ENCODE measurements around the gene RRP15.
"Not testable (repeated sequence)": the region's sequence is repeated elsewhere in the genome, so short reads cannot be mapped to it uniquely, and the experiment has no call there.

Gene RRP15

GRCh38 chr1:218312509-218312908 lies 27.4 kb downstream of the RRP15 start:
- H3K36me3 ChIP-seq (replicated peaks; ENCODE audit: low read depth, low read length) = peaks cover 15% of the 10 kb centered on the region
- no peaks in the 10 kb centered on the region for H3K4me1 ChIP-seq (ENCODE audit: low read length)
- no peaks in the 10 kb centered on the region for H3K9me3 ChIP-seq (ENCODE audit: insufficient read depth, low read length)
- no peaks in the 10 kb centered on the region for H3K79me2 ChIP-seq (ENCODE audit: low read length)
- H3K27me3 ChIP-seq (ENCODE audit: low read depth, low read length) = no peaks in the 10 kb centered on the region
- no peak overlapping the region for H3K4me2 ChIP-seq (ENCODE audit: low read length)
- TF ChIP-seq CTCF (IDR thresholded peaks at IDR 0.05; ENCODE audit: low read depth, low read length) (no peak), EZH2phosphoT487 (IDR thresholded peaks at IDR 0.05; ENCODE audit: low read depth) (no peak)
- no peak overlapping the region for H3K27ac ChIP-seq (ENCODE audit: low read length)
- H3K9ac ChIP-seq (ENCODE audit: low read length) = no peak overlapping the region
- no peak overlapping the region for H2AFZ ChIP-seq (ENCODE audit: low read depth, low read length)
- H3K4me3 ChIP-seq (ENCODE audit: low read length) = no peak overlapping the region
- peaks cover 3% of the 10 kb centered on the region; the same call in 1 of the 2 replicates for H4K20me1 ChIP-seq (ENCODE audit: insufficient read depth, low read length)

GRCh38 chr1:218314316-218314715 lies 29.2 kb downstream of the RRP15 start:
- H3K36me3 ChIP-seq (replicated peaks; ENCODE audit: low read depth, low read length) = peaks cover 15% of the 10 kb centered on the region
- no peak overlapping the region for H3K27ac ChIP-seq (ENCODE audit: low read length)

GRCh38 chr1:218315638-218316037 lies 30.5 kb downstream of the RRP15 start:
- Histone ChIP-seq H3K79me2 (ENCODE audit: low read length) (no peaks in the 10 kb centered on the region), H3K4me2 (ENCODE audit: low read length) (no peak overlapping the region), H3K9ac (ENCODE audit: low read length) (no peak overlapping the region), H3K4me1 (ENCODE audit: low read length) (no peaks in the 10 kb centered on the region), H3K36me3 (replicated peaks; ENCODE audit: low read depth, low read length) (peaks cover 13% of the 10 kb centered on the region), H3K27ac (ENCODE audit: low read length) (no peak overlapping the region), H2AFZ (ENCODE audit: low read depth, low read length) (no peak overlapping the region), H4K20me1 (ENCODE audit: insufficient read depth, low read length) (peaks cover 3% of the 10 kb centered on the region; the same call in 1 of the 2 replicates), H3K27me3 (ENCODE audit: low read depth, low read length) (no peaks in the 10 kb centered on the region), H3K9me3 (ENCODE audit: insufficient read depth, low read length) (no peaks in the 10 kb centered on the region), H3K4me3 (ENCODE audit: low read length) (no peak overlapping the region)
- TF ChIP-seq EZH2phosphoT487 (IDR thresholded peaks at IDR 0.05; ENCODE audit: low read depth) = no peak

More at GRCh38 chr1:218314316-218314715, 29.2 kb downstream of the RRP15 start:
- TF ChIP-seq EZH2phosphoT487 (IDR thresholded peaks at IDR 0.05; ENCODE audit: low read depth) (no peak), CTCF (IDR thresholded peaks at IDR 0.05; ENCODE audit: low read depth, low read length) (no peak)
- Histone ChIP-seq H3K27me3 (ENCODE audit: low read depth, low read length) (no peaks in the 10 kb centered on the region), H3K4me2 (ENCODE audit: low read length) (no peak overlapping the region), H3K4me3 (ENCODE audit: low read length) (no peak overlapping the region), H3K79me2 (ENCODE audit: low read length) (no peaks in the 10 kb centered on the region), H3K9me3 (ENCODE audit: insufficient read depth, low read length) (no peaks in the 10 kb centered on the region), H4K20me1 (ENCODE audit: insufficient read depth, low read length) (peaks cover 3% of the 10 kb centered on the region; the same call in 1 of the 2 replicates), H2AFZ (ENCODE audit: low read depth, low read length) (no peak overlapping the region), H3K9ac (ENCODE audit: low read length) (no peak overlapping the region), H3K4me1 (ENCODE audit: low read length) (no peaks in the 10 kb centered on the region)

DNA sequence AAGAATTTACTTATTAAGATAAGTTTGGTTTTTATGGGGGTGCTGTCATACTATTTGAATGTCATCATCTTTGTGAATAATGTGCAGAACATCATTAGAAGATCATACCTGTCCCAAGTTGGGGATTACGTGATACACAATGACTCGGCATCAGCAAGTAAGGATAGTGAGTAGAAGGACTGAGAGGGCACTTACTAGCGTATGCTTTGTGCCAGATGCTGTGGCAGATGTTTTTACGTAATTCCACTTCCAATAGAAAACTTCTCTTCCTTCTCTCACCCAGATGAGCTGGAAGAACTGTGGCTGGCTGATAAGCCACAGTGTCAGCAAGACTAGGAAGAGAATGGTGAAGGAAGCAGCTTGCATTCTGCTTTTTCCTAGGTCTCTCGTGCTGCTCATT lies 32.0 kb downstream of the RRP15 start:
- Histone ChIP-seq H3K27ac (ENCODE audit: low read length) (no peak overlapping the region), H3K9me3 (ENCODE audit: insufficient read depth, low read length) (no peaks in the 10 kb centered on the region), H3K4me2 (ENCODE audit: low read length) (no peak overlapping the region), H3K4me1 (ENCODE audit: low read length) (no peaks in the 10 kb centered on the region), H4K20me1 (ENCODE audit: insufficient read depth, low read length) (peaks cover 3% of the 10 kb centered on the region; the same call in 1 of the 2 replicates), H3K9ac (ENCODE audit: low read length) (no peak overlapping the region), H3K4me3 (ENCODE audit: low read length) (no peak overlapping the region), H3K27me3 (ENCODE audit: low read depth, low read length) (no peaks in the 10 kb centered on the region), H3K36me3 (replicated peaks; ENCODE audit: low read depth, low read length) (peaks cover 2% of the 10 kb centered on the region), H2AFZ (ENCODE audit: low read depth, low read length) (no peak overlapping the region), H3K79me2 (ENCODE audit: low read length) (no peaks in the 10 kb centered on the region)
- TF ChIP-seq CTCF (IDR thresholded peaks at IDR 0.05; ENCODE audit: low read depth, low read length) = no peak
- TF ChIP-seq EZH2phosphoT487 (IDR thresholded peaks at IDR 0.05; ENCODE audit: low read depth) = no peak

DNA sequence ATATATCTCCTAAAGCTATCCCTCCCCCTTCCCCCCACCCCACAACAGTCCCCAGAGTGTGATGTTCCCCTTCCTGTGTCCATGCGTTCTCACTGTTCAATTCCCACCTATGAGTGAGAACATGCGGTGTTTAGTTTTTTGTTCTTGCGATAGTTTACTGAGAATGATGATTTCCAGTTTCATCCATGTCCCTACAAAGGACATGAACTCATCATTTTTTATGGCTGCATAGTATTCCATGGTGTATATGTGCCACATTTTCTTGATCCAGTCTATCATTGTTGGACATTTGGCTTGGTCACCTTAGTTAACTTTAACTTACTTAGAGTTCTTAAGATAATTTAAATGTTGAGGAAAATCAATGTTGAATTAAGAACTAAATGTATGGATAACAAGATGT lies 35.1 kb downstream of the RRP15 start:
- H3K79me2 ChIP-seq (ENCODE audit: low read length); H3K36me3 ChIP-seq (replicated peaks; ENCODE audit: low read depth, low read length); H3K9me3 ChIP-seq (ENCODE audit: insufficient read depth, low read length): not testable (repeated sequence)

More for the DNA sequence above, 35.1 kb downstream of the RRP15 start:
- not testable (repeated sequence) for H3K27me3 ChIP-seq (ENCODE audit: low read depth, low read length); H3K4me2 ChIP-seq (ENCODE audit: low read length); H3K27ac ChIP-seq (ENCODE audit: low read length); H4K20me1 ChIP-seq (ENCODE audit: insufficient read depth, low read length); H2AFZ ChIP-seq (ENCODE audit: low read depth, low read length); H3K4me3 ChIP-seq (ENCODE audit: low read length); H3K4me1 ChIP-seq (ENCODE audit: low read length); H3K9ac ChIP-seq (ENCODE audit: low read length)
